Esophagus muscularis mucosa (tissue), 4 donors: Measurements from ENCODE around the gene TRMT5. TPM values are rescaled to one million over a fixed set of nuclear protein-coding genes. Genes with fewer than 3 reads are reported as not detected.

Source experiments
- DNase-seq: peaks from one replicate; pipeline ENCODE4 v3.0.0-alpha.2; 2017; ENCODE audit errors: extremely low spot score
- H3K27ac ChIP-seq, 4 donors: fragments of 200-600 bp; sonication (generic); replicated peaks in 1 of 4; 1 replicate in 3 of 4; 2 replicates in 1 of 4; pipeline ENCODE4 v1.5.1; 2016 to 2019; ENCODE audit warnings: mild to moderate bottlenecking in 1 of 4
- H3K27me3 ChIP-seq, 4 donors: fragments of 200-600 bp; sonication (generic); one replicate each; pipeline versions ENCODE4 v1.5.1 to v1.6.0; 2016 to 2019
- H3K36me3 ChIP-seq, 4 donors: fragments of 200-600 bp; sonication (generic); one replicate each; pipeline ENCODE4 v1.5.1; 2016 to 2019
- H3K4me1 ChIP-seq, 4 donors: fragments of 200-600 bp; sonication (generic); one replicate each; pipeline ENCODE4 v1.5.1; 2016 to 2019
- H3K4me3 ChIP-seq, 4 donors: fragments of 200-600 bp; sonication (generic); 1 replicate in 2 of 4; 2 replicates in 2 of 4; pipeline ENCODE4 v1.5.1; 2016 to 2019; ENCODE audit warnings: mild to moderate bottlenecking in 4 of 4, moderate library complexity in 1 of 4
- H3K9me3 ChIP-seq, 4 donors: fragments of 200-600 bp; sonication (generic); 1 replicate in 3 of 4; 2 replicates in 1 of 4; pipeline ENCODE4 v1.5.1; 2016 to 2019
- EP300 ChIP-seq: sonication (generic); formaldehyde crosslinking; IDR thresholded peaks from one replicate; pipeline ENCODE4 v1.6.1; 2017; ENCODE audit warnings: antibody characterized with exemption
- POLR2A ChIP-seq: fragments of 450-650 bp; IDR thresholded peaks from one replicate; pipeline ENCODE4 v1.6.1; 2017; ENCODE audit warnings: antibody characterized with exemption, moderate library complexity, mild to moderate bottlenecking, low read depth
- POLR2AphosphoS5 ChIP-seq, 2 donors: sonication (generic); formaldehyde crosslinking; IDR thresholded peaks; one replicate each; pipeline ENCODE4 v1.6.1; 2017; ENCODE audit warnings: antibody characterized with exemption in 2 of 2
- WGBS: methylation state at CpG from one replicate; pipeline ENCODE4 v1.1.5; 2018; 5-methylcytosine and 5-hydroxymethylcytosine counted together
- intact Hi-C: fragments of 100-400 bp; cut with DNase I; formaldehyde crosslinking; loops from one replicate; pipeline ENCODE4 v1.15.1; 2023
- total RNA-seq, 4 donors: library from RNA; depleted of rRNA; stranded (reverse); fragments of >200 nt; gene quantifications; one replicate each; pipeline versions ENCODE4 v1.1.0 to v1.2.1, GENCODE V29; 2016
- TF ChIP-seq, protein P1 (sequence below), 3 experiments: fragments of 200-600 bp in 2 of 3; fragments of 450-650 bp in 1 of 3; sonication (generic) in 2 of 3; IDR thresholded peaks; one replicate each; pipeline ENCODE4 v1.5.1; 2017 to 2019; ENCODE audit warnings: antibody characterized with exemption in 3 of 3, mild to moderate bottlenecking in 2 of 3, moderate library complexity in 1 of 3

The TRMT5 gene
- total RNA-seq, 4 donors from 2014 or later: 8.6 to 12.0 (median 9.4) TPM

DNA sequence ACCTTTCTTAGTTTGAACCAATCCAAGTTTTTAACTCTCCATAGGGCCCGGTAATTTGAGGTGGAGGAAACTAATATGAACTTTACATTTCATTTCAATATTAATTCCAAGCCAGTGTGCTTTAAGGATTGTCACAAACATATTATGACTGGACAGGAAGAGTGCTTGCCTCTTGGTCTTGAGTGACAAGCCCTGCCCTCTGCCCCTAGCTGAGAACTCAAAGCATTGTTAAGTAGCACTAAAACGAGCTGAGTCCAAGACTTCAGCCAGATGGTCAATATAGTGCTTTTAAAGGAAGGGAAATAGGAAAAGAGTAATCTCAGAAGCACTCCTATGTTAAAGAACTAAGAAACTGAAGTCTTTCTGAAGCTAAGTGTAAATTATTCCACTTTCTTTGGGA is 17.1 kb downstream of the TRMT5 start:
- TF ChIP-seq EP300 (no peak), POLR2AphosphoS5 (IDR thresholded peaks at IDR 0.05) (no peak), POLR2A (no peak)
- TF ChIP-seq, protein P1, sequence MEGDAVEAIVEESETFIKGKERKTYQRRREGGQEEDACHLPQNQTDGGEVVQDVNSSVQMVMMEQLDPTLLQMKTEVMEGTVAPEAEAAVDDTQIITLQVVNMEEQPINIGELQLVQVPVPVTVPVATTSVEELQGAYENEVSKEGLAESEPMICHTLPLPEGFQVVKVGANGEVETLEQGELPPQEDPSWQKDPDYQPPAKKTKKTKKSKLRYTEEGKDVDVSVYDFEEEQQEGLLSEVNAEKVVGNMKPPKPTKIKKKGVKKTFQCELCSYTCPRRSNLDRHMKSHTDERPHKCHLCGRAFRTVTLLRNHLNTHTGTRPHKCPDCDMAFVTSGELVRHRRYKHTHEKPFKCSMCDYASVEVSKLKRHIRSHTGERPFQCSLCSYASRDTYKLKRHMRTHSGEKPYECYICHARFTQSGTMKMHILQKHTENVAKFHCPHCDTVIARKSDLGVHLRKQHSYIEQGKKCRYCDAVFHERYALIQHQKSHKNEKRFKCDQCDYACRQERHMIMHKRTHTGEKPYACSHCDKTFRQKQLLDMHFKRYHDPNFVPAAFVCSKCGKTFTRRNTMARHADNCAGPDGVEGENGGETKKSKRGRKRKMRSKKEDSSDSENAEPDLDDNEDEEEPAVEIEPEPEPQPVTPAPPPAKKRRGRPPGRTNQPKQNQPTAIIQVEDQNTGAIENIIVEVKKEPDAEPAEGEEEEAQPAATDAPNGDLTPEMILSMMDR (IDR thresholded peaks at IDR 0.05): no peak
- Histone ChIP-seq H3K36me3 (no peaks in the 10 kb centered on the region), H3K9me3 (peaks cover 0 to 6% (median 2%) of the 10 kb centered on the region in 4 donors), H3K27ac (no peak overlapping the region), H3K4me3 (no peak overlapping the region), H3K4me1 (no peaks in the 10 kb centered on the region), H3K27me3 (no peaks in the 10 kb centered on the region)
- intact Hi-C loops: no loop called here
- WGBS: 70% methylated on average over 2 of the region's 2 CpGs
- no peak for DNase-seq

DNA sequence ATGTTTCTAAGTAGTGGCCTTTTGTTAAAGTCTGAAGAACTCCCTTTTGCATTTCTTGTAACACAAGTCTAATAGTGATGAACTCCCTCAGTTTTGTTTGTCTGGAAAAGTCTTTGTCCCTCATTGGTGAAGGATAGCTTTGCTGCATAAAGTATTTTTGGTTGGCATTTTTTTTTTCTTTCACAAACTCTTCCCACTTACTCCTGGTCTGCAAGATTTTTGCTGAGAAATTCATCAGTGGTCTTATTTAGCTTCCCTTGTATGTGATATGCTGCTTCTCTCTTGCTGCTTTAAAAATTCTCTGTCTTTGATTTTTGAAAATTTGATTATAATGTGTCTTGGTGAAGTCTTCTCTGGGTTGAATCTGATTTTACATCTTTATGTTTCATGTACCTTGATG is 22.7 kb downstream of the TRMT5 start:
- TF ChIP-seq EP300: no peak
- no peak for TF ChIP-seq POLR2AphosphoS5 (IDR thresholded peaks at IDR 0.05)
- no peak for TF ChIP-seq POLR2A
- TF ChIP-seq, protein P1 (IDR thresholded peaks at IDR 0.05): no peak
- no peaks in the 10 kb centered on the region for H3K4me1 ChIP-seq
- peaks cover 4 to 35% (median 22%) of the 10 kb centered on the region in 4 donors for H3K9me3 ChIP-seq

DNA sequence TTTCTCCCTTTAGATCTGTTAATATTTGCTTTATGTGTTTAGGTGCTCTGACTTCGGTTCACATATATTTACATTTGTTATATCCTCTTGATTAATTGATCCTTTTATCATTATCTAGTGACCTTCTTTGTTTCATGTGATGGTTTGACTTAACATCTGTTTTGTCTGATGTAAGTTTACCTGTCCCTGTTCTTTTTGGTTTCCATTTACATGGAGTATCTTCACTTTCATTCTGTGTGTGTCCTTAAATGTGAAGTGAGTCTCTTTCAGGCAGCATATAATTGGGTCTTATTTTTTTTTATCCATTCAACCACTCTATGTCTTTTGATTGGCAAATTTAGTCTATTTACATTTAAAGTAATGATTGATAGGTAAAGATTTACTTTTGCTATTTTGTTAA is 24.2 kb downstream of the TRMT5 start:
- Histone ChIP-seq H3K27ac (no peak overlapping the region), H3K27me3 (no peaks in the 10 kb centered on the region), H3K36me3 (no peaks in the 10 kb centered on the region), H3K4me3 (no peak overlapping the region), H3K9me3 (peaks cover 4 to 35% (median 22%) of the 10 kb centered on the region in 4 donors), H3K4me1 (no peaks in the 10 kb centered on the region)
- 81% methylated on average over 1 of the region's 1 CpG for WGBS
- intact Hi-C loops: no loop called here
- TF ChIP-seq POLR2AphosphoS5 (IDR thresholded peaks at IDR 0.05) (no peak), POLR2A (no peak), EP300 (no peak)
- TF ChIP-seq, protein P1 (IDR thresholded peaks at IDR 0.05): no peak
- DNase-seq: no peak

More for the DNA sequence above, 22.7 kb downstream of the TRMT5 start:
- H3K27ac ChIP-seq: no peak overlapping the region
- intact Hi-C loops: no loop called here
- no peaks in the 10 kb centered on the region for H3K27me3 ChIP-seq
- no peak overlapping the region for H3K4me3 ChIP-seq
- no peaks in the 10 kb centered on the region for H3K36me3 ChIP-seq
- no peak for DNase-seq

- Histone ChIP-seq H3K4me3 (no peak overlapping the region), H3K36me3 (no peaks in the 10 kb centered on the region), H3K27ac (no peak overlapping the region), H3K4me1 (no peaks in the 10 kb centered on the region), H3K27me3 (no peaks in the 10 kb centered on the region), H3K9me3 (peaks cover 4 to 35% (median 22%) of the 10 kb centered on the region in 4 donors)
- 86% methylated on average over 4 of the region's 4 CpGs for WGBS
- intact Hi-C loops: no loop called here
- TF ChIP-seq POLR2A (no peak), POLR2AphosphoS5 (IDR thresholded peaks at IDR 0.05) (no peak), EP300 (no peak)
- TF ChIP-seq, protein P1 (IDR thresholded peaks at IDR 0.05): no peak
- DNase-seq: no peak
Observed at GRCh38 chr14:60956202-60956601, 24.7 kb downstream of the TRMT5 start.

DNA sequence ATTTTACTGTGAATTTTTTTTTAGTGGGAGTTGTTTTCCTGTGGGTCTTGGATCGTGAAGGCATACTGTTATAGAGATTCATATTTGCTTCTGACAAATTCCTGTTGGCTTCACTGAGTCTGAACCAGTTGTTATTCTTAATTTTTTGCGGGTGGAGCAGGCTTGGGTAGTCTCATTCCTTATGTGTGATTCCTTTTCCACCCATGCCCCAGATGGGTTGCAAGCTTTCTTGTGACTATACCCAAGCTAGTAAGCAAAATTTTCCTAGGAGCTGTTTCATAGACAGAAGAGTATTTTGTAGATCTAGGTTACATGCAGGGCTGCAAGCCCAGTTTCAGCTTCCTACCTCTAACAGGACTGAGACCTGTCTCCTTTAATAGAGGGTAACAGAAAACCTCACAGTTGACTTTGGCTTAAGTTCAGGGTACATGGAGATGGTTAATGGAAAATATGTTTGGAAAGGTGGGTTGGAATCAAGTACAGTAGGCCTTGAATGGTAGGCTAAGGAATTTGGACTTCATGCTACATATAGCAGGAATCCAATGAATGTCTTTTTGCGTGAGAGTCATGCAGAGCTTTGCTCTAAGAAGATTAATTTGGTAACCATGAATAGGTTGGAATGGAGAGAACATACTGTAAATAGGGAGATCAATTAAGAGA is 29.0 kb downstream of the TRMT5 start:
- no peak for DNase-seq
- WGBS: 52% methylated on average over 3 of the region's 3 CpGs
- TF ChIP-seq POLR2AphosphoS5 (IDR thresholded peaks at IDR 0.05) (no peak), EP300 (no peak), POLR2A (no peak)
- TF ChIP-seq, protein P1 (IDR thresholded peaks at IDR 0.05): no peak
- Histone ChIP-seq H3K9me3 (peaks cover 0 to 13% (median 6%) of the 10 kb centered on the region in 4 donors), H3K36me3 (no peaks in the 10 kb centered on the region), H3K27ac (no peak overlapping the region), H3K4me1 (no peaks in the 10 kb centered on the region), H3K27me3 (no peaks in the 10 kb centered on the region), H3K4me3 (no peak overlapping the region)
- intact Hi-C loops: no loop called here
